NCI-H524 (cell line): ENCODE measurements around the gene PGM2.
A peak's percentile ranks its signal among the peaks of the same experiment; 100 is the strongest.
"Not testable (repeated sequence)": the region's sequence is repeated elsewhere in the genome, so short reads cannot be mapped to it uniquely, and the experiment has no call there.

Experiments used
- DNase-seq, 2 experiments: peaks; one replicate each; lab custom pipeline; 2025; lab: John Stamatoyannopoulos, UW

PGM2 gene

GRCh38 chr4:37826295-37827029 is at the start of gene PGM2:
PGM2 (plus strand) TSS chr4:37826686; CDS start chr4:37826733, 47 bp downstream.
- peak; percentile 69 to 83 for DNase-seq

DNA sequence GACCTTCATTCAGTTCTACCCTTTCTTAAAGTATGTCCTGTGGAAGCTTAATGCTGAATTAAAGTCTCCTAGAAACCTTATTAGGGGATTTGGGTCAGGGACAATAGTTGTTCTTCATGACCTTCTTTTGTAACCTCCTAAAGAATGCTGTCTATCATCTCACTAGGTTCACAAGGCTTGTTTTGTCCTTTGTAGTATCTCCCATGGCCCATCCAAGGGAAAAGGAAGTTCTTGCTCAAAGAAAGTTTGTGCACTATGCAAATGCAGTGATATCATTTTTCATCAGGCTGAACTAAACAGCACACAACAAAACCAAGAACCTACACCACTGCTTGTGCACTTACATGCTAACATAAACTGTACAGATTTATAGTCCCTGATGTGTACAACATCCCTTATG is 46.6 kb upstream of the PGM2 start:
- DNase-seq = no peak

GRCh38 chr4:37780444-37781130 is 45.9 kb upstream of the PGM2 start:
- DNase-seq = no peak

GRCh38 chr4:37781131-37781455 is 45.4 kb upstream of the PGM2 start:
- no peak for DNase-seq

GRCh38 chr4:37786267-37786666 is 40.2 kb upstream of the PGM2 start:
- not testable (repeated sequence) for DNase-seq

DNA sequence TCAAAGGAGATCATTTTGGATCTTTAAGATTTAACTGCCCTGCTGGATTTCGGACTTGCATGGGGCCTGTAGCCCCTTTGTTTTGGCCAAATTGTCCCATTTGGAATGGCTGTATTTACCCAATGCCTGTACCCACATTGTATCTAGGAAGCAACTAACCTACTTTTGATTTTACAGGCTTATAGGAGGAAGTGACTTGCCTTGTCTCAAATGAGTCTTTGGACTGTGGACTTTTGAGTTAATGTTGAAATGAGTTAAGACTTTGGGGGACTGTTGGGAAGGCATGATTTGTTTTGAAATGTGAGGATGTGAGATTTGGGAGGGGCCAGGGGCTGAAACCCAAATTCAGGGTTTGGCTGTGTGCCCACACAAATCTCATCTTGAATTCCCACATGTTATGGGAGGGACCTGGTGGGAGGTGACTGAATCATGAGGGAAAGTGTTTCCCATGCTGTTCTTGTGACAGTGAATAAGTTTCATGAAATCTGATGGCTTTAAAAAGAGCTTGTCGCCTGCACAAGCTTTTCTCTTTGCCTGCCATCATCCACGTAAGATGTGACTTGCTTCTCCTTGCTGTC is 38.5 kb upstream of the PGM2 start:
- DNase-seq = not testable (repeated sequence)

DNA sequence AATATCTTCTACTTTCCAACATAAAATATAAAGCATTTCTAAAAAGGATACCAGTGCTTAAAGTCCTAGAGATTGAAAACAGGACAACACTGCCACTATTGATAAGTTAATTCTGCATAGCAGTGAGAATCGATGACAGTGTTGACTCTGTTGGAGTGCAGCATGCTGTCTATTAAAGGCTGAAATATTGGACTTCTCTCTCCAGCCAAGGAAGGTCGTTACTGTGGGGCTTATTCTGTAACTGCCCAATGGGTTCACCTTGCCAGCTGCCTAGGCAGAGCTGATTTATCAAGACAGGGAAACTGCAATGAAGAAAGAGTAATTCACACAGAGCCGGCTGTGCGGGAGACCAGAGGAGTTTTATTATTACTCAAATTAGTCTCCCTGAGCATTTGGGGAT is 37.7 kb upstream of the PGM2 start:
- DNase-seq = no peak

DNA sequence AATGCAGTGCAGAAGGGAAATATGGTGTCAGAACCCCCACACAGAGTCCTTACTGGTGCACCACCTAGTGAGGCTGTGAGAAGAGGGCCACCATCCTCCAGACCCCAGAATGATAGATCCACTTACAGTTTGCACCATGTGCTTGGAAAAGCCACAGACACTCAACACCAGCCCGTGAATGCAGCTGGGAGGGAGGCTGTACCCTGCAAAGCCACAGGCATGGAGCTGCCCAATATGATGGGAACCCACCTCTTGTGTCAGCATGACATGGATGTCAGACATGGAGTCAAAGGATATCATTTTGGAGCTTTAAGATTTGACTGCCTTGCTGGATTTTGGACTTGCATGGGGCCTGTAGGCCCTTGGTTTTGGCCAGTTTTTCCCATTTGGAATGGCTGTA is 34.2 kb upstream of the PGM2 start:
- no peak for DNase-seq

- peak; percentile 40 to 71 for DNase-seq
Measured at GRCh38 chr4:37793562-37793961, 32.9 kb upstream of the PGM2 start.

DNA sequence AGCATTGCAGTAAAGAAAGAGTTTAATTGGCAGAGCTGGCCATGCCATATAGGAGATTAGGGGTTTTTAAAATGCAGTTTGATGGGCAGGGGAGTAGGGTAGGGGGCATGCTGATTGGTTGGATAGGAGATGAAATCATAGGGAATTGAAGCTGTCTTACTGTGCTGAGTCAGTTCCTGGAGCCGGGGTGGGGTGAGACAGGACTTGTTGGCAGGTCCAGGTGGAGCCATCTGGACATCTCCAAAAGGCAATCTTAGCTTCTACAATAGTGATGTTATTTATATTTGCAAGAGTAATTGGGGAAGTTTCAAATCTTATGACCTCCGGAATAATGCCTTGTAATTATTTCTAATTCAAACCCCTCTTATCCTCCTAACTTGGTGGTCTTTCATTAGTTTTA is 32.4 kb upstream of the PGM2 start:
- peak in 1 of 2 experiments; percentile 13 for DNase-seq

- DNase-seq = peak; percentile 53 to 89
Measured at GRCh38 chr4:37795581-37796195, 30.8 kb upstream of the PGM2 start.

DNA sequence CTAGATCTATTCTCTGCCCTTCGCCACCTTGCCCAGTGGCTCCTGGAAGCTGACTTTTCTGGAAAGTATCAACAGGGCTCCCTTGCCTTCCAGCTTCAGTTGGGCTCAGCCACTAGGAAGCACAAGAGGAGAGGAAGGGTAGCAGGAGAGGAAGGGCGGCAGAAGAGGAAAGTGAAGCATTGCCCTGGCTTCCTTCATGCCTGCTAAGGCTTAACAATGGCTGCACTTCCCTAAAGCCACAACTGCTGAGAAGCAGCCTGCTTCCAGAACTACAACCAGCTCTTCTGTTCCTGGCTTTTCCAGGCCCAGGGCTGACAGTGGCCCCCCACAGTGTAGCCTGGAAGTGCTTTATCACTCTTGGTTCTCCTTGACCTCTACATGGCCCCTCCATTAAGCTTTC is 29.1 kb upstream of the PGM2 start:
- DNase-seq = no peak

DNA sequence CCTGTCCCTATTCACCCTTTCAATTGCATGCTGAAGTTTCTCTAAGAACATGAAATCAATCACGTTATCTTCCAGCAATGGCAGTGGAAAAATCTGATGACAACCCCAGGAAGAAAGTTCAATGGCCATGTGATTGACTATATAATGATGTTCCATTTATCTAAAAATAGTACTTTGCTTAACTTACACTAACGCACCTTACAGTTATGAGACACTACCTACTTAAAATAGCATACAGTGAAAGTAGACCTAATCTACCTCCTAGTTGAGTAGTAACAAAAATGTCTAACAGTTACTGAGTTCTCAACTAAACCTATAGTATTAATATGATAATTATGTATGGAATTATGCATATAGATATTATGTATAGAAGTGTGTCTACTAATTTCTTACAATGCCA is 28.6 kb upstream of the PGM2 start:
- DNase-seq = no peak

- no peak for DNase-seq
Measured at GRCh38 chr4:37798616-37799015, 27.9 kb upstream of the PGM2 start.

- no peak for DNase-seq
Measured at GRCh38 chr4:37799941-37800554, 26.4 kb upstream of the PGM2 start.

DNA sequence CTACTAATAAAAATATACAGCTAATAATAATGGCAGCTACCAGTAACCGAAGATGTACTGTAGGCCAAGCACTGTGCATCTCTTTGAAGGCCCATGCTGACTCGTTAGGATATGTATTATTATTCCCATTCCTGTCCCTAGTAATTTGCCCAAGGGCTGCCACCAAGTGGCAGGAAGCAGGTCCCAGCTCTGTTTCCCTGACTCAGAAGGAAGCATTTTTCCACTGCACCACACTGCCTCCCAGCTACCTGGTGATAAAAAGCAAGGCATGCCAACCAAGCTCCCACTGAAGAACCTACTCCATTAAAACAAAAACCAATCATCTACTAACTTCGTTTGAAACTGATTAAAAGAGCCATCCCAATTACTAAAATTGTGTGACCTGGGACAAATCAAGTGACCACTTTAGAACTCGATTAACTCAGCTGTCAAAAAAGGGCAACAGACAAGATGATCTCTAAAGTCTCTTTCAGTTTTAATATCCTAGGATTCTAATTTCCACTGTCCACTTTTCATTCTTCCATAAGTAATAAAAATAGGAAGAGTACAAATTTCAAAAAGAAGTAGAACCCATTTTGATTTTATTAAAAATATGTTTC is 24.3 kb upstream of the PGM2 start:
- peak; percentile 79 to 93 for DNase-seq

DNA sequence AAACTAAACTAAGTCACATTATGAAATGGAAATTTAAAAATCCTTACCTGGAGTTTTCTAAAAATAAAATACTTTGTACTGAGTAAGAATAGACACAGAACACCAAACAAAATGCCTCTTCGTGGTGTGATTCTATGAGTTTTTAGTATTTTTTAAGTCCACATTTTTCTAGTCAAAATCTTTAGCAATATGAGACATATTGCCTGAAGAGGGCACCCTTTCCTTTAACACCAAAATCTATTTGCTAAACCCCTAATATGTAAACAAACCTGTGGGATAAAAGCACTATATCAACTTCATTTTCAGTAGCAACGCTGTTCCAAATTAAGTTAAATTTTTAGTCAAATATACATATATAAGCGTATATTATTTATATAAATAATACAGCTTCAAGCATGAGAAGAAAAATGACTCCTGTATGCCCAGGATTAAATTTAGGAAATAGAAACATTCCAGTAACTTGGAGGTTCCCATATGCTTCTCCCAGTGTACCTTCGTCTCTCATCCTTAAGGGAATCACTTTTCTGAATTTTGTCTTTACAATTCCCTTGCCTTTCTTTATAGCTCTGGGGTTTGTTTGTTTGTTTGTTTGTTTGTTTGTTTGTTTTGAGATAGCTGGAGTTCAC is 23.0 kb upstream of the PGM2 start:
- peak in 1 of 2 experiments; percentile 64 for DNase-seq

GRCh38 chr4:37805091-37805490 is 21.4 kb upstream of the PGM2 start:
- DNase-seq = peak in 1 of 2 experiments; percentile 24

GRCh38 chr4:37812713-37813112 is 13.8 kb upstream of the PGM2 start:
- no peak for DNase-seq

GRCh38 chr4:37815591-37815990 is 10.9 kb upstream of the PGM2 start:
- peak; percentile 9 to 52 for DNase-seq

DNA sequence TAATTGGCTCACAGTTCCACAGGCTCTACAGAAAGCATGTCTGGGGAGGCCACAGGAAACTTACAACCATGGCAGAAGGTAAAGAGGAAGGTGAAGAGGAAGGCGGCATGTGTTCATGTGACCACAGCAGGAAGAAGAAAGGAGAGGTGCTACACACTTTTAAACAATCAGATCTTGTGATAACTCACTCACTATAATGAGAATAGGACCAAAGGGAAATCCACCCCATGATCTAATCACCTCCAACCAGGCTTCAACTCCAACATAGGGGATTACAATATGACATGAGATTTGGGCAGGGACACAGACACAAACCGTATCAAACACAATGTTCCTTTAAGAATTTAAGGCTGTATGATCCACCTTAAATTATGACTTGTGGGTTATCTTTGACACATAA is 10.5 kb upstream of the PGM2 start:
- peak in 1 of 2 experiments; percentile 43 for DNase-seq

GRCh38 chr4:37816719-37817118 is 9.8 kb upstream of the PGM2 start:
- DNase-seq = no peak
